COLO668 (cell line): ENCODE results near the gene SLC39A11.

Experiments used
- DNase-seq: peaks from one replicate; lab custom pipeline; 2025; ENCODE audit not compliant: unreplicated experiment; lab: John Stamatoyannopoulos, UW

Gene SLC39A11

GRCh38 chr17:72702136-72702735 lies 390.3 kb downstream of the SLC39A11 start:
- no peak for DNase-seq

- DNase-seq, result no peak
These were observed 392.3 kb downstream of the SLC39A11 start for GRCh38 chr17:72700226-72700625.

GRCh38 chr17:72699545-72699944 lies 392.9 kb downstream of the SLC39A11 start:
- no peak for DNase-seq

- no peak for DNase-seq
These were observed 394.8 kb downstream of the SLC39A11 start for GRCh38 chr17:72697602-72698146.

DNA sequence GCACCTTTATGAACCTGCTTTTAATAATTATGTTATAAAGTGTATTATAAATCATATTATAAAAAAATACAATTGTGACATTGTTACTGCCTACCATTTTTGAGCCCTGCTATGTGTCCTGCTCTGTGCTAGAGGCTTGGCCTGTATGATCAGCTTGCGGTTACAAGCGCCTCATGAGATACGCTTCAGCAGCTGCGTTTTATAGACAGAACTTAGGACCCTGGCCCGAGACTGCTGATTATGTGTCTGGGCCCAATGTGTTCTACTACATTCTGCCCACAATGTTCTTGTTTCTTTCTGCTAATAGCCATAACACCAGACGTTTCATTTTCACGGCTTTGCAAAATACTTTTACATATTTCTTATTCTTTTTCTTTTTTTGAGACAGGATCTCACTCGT lies 395.8 kb downstream of the SLC39A11 start:
- DNase-seq, result no peak

DNA sequence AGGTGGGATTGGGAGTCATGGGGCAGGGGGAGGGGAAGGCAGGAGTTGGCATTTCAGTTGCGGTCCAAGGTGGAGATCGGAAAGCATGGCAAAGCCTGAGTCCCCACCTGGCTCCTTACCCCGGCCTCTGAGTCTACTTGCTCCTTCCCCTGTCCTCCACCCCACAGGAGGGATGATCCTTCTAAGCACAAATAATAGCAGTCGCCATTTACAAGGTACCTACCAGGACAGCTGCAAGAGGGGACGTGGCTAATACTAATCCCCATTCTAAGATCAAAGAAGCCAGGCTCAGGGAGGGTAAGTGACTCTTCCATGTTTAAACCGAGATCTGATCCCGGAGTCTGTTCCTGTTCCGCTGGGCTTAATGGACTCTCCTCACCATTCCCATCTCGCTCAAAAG lies 396.3 kb downstream of the SLC39A11 start:
- DNase-seq, result no peak

GRCh38 chr17:72693956-72694355 lies 398.5 kb downstream of the SLC39A11 start:
- DNase-seq, result no peak

DNA sequence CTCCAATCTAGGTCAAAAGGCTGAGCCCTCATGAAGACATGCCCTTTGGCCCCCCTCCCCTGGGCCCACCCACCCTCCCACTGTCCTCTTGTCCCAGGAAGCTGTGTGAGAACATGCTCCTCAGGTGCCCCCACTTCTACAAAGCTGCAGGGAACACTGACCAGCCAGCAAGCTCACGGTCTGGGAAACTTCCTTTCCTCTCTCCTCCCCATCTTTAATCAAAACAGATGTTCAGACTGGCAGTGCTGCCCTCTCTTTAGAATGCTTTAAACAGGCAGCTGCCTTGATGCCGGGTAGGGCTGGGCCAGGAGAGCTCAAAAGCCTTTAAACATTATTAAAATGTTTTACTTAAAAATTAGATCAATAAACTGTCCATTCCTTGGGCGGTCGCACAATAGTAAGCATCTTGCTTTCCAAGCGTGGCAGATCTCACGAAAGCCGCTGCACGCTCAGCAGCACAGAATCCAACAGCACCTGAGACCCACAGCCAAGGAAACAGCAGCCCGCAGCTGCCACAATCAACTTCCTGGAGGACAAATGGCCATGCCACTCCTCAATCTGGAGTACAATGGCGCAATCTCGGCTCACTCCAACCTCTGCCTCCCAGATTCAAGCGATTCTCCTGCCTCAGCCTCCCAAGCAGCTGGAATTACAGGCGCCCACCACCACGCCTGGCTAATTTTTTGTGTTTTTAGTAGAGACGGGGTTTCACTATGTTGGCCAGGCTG lies 399.2 kb downstream of the SLC39A11 start:
- DNase-seq, result no peak

DNA sequence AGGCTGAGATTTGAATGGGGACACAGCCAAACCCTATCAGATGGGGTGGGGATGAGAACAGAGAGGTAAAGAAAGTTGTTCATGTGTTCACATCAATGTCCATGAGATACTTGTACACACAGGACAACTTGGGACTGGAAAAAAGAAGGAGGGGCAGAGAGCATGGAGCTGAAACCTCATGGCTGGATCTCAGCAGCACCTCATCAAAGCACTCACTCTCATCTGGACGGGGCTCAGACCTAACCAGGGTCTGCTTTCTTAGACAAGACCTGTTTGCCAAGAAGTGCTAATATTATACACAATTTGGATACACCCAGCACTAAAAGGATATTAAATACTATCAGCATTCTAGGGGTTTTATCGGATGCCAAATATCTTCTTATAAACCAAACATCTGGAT lies 399.8 kb downstream of the SLC39A11 start:
- DNase-seq, result no peak

- DNase-seq, result no peak
These were observed 400.9 kb downstream of the SLC39A11 start for GRCh38 chr17:72691586-72691985.

DNA sequence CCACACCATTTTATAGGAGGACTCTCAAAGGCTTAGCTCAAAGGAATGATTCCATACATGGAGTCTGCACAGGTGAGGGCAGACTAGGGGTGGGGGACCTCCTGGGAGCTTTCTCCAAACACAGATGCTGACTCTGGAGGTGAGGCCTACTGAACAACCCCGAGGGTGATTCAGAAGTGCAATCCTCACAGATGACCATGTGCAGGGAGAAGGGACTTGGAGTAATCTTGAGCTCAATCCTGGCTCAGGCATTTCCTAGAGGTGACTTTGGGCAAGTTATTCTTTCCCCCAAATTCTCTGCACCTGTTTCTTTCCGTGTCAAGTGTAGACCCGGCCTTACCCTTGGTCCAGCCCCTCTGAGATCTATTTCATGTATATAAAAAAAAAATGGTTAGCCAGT lies 401.5 kb downstream of the SLC39A11 start:
- DNase-seq, result no peak

DNA sequence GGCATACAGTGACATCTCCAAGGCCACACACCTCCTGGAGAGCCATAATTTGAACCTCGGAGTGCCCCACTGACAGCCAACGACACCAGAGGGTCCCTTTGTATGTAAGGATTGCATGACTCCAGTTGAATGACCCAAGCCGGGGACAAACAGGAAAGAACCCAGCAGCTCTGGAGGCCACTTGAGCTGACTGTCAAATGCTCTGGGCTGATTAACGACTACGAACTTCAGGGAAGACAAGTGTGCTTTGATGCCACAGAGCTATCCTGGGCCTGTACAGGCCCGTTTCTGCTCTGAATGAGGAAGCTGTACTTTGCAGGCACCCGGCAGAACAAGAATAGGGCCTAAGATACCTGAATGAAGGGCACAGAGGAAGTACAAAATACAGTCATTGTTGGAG lies 404.6 kb downstream of the SLC39A11 start:
- DNase-seq, result peak; percentile 47

- DNase-seq, result peak; percentile 8
These were observed 408.0 kb downstream of the SLC39A11 start for GRCh38 chr17:72684405-72685020.

DNA sequence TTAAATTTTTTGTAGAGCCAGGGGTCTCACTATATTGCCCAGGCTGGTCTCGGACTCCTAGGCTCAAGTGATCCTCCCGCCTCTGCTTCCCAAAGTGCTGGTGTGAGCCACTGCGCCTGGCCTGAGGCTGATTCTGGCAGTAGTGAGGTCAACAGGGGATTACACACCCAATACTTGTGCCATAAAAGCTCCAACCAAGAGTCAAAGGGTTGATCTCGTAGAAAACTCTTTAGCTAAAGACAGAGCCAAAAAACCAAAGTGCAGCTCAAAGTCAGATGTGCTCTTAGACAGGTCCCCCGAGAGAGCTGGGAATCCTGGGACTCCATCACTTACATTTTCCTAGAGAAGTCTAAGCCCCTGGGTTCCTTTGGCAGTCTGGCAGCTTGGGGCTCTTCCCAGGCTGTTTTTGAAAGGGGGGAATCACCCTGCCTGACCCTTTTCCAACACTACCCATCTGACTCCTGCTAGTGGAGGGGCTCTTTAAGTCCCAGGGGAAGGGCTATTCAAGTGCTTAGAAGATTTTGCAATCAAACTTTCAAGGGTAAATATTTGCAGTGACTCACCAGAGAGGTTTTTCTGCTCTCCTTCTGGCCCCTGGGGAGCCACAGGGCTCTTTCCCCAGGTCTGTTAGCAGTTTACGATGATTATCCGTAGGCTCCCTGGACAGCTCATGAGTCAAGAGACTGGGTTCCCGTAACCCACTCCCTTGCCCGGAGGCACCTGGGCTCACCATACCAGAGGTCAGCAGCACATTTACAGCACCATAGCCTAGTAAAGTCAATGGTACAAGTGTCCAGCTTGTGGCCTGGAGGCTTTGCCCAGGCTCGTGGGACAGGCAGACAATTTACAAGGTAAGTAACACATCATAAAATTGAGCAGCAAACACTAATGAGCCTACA lies 408.7 kb downstream of the SLC39A11 start:
- DNase-seq, result peak; percentile 41

- DNase-seq, result no peak
These were observed 409.9 kb downstream of the SLC39A11 start for GRCh38 chr17:72682605-72683004.

DNA sequence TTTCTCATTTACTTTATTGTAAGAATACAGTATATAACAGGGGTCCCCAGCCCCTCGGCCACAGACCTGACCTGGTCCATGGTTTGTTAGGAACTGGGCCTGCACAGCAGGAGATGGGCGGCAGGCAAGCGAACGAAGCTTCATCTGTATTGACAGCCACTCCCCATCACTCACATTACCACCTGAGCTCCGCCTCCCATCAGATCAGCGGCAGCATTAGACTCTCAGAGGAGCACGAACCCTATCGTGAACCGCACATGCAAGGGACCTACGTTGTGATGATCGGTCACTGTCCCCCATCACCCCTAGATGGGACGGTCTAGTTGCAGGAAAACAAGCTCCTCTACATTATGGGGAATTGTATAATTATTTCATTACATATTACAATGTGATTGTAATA lies 410.6 kb downstream of the SLC39A11 start:
- no peak for DNase-seq

DNA sequence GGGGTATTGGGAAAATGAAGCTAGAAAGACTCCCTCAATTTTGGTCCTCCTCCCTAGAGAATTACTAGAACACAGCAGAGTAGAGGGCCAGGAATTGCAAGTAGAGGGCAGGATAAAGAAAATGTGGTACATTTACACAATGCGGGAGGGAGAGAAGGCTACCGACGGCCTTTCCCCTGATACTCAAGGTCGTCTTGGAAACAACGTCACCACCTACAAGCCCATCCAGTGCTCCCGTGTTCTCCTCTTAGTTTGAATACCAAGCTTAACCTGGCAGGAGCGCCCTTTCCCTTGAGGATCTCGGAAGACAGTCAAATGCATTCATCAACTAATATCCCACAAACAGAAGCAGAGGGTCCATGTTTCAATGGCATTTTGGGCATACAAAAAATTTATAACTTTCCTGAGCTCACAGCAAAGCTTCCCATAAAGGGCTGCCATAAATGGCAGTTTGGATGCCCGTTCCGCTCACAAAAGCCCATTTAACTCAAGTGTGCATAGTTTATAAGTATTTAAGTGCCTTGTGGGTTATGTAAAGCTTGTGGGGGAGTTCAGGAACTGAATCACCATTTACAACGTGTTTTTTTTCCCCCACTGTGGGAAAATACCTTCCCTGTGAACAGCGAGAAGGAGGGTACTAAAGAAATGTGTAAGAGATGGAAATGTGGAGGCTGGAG lies 414.6 kb downstream of the SLC39A11 start:
- DNase-seq, result no peak

DNA sequence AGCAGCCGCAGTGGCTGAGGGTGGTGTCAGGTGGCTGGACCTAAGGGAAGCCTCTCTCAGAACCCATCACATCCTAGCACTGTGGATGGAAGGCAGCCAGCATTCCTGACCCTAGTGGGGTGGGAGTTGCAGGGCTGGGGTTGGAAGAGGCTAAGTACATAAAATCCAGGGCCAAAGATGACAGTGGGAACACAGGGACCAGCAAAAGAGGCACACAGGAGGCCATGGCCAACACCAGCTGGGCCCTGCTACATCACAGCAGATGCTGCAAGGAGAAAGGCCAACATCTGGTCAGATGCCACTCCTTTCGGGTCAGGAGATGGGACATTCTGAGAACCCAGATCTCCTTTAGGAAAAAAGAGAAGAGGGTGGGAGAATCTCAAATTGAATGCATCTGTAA lies 415.4 kb downstream of the SLC39A11 start:
- DNase-seq, result no peak

DNA sequence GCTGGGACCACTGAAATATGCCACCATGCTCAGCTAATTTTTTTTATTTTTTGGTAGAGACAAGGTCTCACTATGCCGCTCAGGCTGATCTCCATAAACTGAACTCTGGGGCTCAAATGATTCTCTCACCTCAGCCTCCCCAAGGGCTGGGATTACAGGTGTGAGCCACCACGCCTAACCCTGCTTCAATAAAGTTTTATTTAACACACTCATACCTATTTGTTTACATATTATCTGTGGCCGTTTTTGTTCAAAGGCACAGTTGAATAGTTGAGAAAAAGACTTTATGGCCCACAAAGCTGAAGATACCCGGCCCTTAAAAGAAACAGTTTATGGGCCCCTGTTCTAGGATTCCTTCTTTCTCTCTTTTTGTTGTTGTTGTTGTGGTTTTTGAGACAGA lies 419.8 kb downstream of the SLC39A11 start:
- no peak for DNase-seq

- DNase-seq, result no peak
These were observed 421.5 kb downstream of the SLC39A11 start for GRCh38 chr17:72671016-72671415.
